ENCODE measurements around the gene TCTA.

The TCTA gene

GRCh38 chr3:49410846-49411534 lies 1.2 kb upstream of the TCTA start:
- DNase-seq: peak in 1 of 2 donors; percentile 66

GRCh38 chr3:49411535-49411967 lies 672 bp upstream of the TCTA start:
- DNase-seq: peak in 1 of 2 donors; percentile 77

GRCh38 chr3:49412632-49413337 lies 562 bp downstream of the TCTA start:
- DNase-seq: no peak

GRCh38 chr3:49413338-49413734 lies 1.1 kb downstream of the TCTA start:
- DNase-seq: no peak

- no peak for DNase-seq
These were observed 2.5 kb downstream of the TCTA start for GRCh38 chr3:49414753-49415152.

GRCh38 chr3:49415931-49416601 lies 3.8 kb downstream of the TCTA start:
- peak; percentile 31 to 34 for DNase-seq

GRCh38 chr3:49416867-49417266 lies 4.6 kb downstream of the TCTA start:
- DNase-seq: no peak

GRCh38 chr3:49417516-49418120 lies 5.4 kb downstream of the TCTA start:
- DNase-seq: no peak

GRCh38 chr3:49421890-49422378 lies 9.7 kb downstream of the TCTA start:
- no peak for DNase-seq

GRCh38 chr3:49422379-49423248 lies 10.4 kb downstream of the TCTA start, which contains the start of gene AMT:
AMT (minus strand) TSS chr3:49422473; CDS start chr3:49422450, 23 bp downstream.
- DNase-seq: peak in 1 of 2 donors; percentile 25

GRCh38 chr3:49424816-49425215 lies 12.6 kb downstream of the TCTA start:
- no peak for DNase-seq

GRCh38 chr3:49427586-49427985 lies 15.4 kb downstream of the TCTA start:
- peak in 1 of 2 donors; percentile 37 for DNase-seq

- no peak for DNase-seq
These were observed 16.5 kb downstream of the TCTA start for GRCh38 chr3:49428752-49429080.

- DNase-seq: no peak
These were observed 22.5 kb downstream of the TCTA start for GRCh38 chr3:49434731-49435130.

- no peak for DNase-seq
These were observed 33.2 kb downstream of the TCTA start for GRCh38 chr3:49445391-49445790.

- no peak for DNase-seq
These were observed 41.4 kb downstream of the TCTA start for GRCh38 chr3:49453621-49454020.

- no peak for DNase-seq
These were observed 42.2 kb downstream of the TCTA start for GRCh38 chr3:49454458-49454857.

- no peak for DNase-seq
These were observed 42.9 kb downstream of the TCTA start for GRCh38 chr3:49454898-49455681.

- no peak for DNase-seq
These were observed 44.2 kb downstream of the TCTA start for GRCh38 chr3:49456466-49456865.

GRCh38 chr3:49460188-49460890 lies 48.1 kb downstream of the TCTA start:
- DNase-seq: no peak

GRCh38 chr3:49460956-49461355 lies 48.7 kb downstream of the TCTA start:
- DNase-seq: no peak
